C4-2B (cell line): ENCODE data around the gene SLC16A14.
"Not testable (repeated sequence)": the region's sequence is repeated elsewhere in the genome, so short reads cannot be mapped to it uniquely, and the experiment has no call there.

Source experiments
- H3K27ac ChIP-seq: fragments of 450-650 bp; 2 replicates; pipeline ENCODE4 v1.5.1; 2017
- ZFX ChIP-seq: fragments of 450-650 bp; IDR thresholded peaks from 2 replicates; pipeline ENCODE4 v1.6.1; 2017
- TF ChIP-seq, protein P1 (sequence below): fragments of 450-650 bp; conservative IDR thresholded peaks from 2 replicates; pipeline ENCODE4 v1.5.1; 2017; ENCODE audit warnings: mild to moderate bottlenecking

SLC16A14 gene, protein sequence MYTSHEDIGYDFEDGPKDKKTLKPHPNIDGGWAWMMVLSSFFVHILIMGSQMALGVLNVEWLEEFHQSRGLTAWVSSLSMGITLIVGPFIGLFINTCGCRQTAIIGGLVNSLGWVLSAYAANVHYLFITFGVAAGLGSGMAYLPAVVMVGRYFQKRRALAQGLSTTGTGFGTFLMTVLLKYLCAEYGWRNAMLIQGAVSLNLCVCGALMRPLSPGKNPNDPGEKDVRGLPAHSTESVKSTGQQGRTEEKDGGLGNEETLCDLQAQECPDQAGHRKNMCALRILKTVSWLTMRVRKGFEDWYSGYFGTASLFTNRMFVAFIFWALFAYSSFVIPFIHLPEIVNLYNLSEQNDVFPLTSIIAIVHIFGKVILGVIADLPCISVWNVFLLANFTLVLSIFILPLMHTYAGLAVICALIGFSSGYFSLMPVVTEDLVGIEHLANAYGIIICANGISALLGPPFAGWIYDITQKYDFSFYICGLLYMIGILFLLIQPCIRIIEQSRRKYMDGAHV

GRCh38 chr2:230068651-230069055 lies at the start of gene SLC16A14:
TSS of gene SLC16A14 (minus strand) at chr2:230068924. CDS start at chr2:230059352, 9,572 bp downstream.
- TF ChIP-seq ZFX, result peak; percentile 47; the same call in 1 of the 2 replicates
- TF ChIP-seq, protein P1, sequence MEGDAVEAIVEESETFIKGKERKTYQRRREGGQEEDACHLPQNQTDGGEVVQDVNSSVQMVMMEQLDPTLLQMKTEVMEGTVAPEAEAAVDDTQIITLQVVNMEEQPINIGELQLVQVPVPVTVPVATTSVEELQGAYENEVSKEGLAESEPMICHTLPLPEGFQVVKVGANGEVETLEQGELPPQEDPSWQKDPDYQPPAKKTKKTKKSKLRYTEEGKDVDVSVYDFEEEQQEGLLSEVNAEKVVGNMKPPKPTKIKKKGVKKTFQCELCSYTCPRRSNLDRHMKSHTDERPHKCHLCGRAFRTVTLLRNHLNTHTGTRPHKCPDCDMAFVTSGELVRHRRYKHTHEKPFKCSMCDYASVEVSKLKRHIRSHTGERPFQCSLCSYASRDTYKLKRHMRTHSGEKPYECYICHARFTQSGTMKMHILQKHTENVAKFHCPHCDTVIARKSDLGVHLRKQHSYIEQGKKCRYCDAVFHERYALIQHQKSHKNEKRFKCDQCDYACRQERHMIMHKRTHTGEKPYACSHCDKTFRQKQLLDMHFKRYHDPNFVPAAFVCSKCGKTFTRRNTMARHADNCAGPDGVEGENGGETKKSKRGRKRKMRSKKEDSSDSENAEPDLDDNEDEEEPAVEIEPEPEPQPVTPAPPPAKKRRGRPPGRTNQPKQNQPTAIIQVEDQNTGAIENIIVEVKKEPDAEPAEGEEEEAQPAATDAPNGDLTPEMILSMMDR, result peak; percentile 38
- peak within 1 kb of the TSS; percentile 93 for H3K27ac ChIP-seq

DNA sequence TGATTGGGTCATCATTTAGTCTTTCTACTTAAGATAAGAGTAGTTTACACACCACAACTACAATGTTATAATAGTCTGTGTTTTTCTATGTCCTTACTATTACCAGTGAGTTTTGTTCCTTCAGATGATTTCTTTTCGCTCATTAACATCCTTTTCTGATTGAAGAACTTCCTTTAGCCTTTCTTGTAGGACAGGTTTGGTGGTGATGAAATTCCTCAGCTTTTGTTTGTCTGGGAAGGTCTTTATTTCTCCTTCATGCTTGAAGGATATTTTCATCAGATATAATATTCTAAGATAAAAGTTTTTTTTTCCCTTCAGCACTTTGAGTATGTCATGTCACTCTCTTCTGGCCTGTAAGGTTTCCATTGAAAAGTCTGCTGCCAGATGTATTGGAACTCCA lies 38.0 kb upstream of the SLC16A14 start:
- no peak overlapping the region for H3K27ac ChIP-seq
- TF ChIP-seq, protein P1, result no peak
- no peak for TF ChIP-seq ZFX

- H3K27ac ChIP-seq, result not testable (repeated sequence)
Measured at GRCh38 chr2:230101967-230102366, 33.2 kb upstream of the SLC16A14 start.

DNA sequence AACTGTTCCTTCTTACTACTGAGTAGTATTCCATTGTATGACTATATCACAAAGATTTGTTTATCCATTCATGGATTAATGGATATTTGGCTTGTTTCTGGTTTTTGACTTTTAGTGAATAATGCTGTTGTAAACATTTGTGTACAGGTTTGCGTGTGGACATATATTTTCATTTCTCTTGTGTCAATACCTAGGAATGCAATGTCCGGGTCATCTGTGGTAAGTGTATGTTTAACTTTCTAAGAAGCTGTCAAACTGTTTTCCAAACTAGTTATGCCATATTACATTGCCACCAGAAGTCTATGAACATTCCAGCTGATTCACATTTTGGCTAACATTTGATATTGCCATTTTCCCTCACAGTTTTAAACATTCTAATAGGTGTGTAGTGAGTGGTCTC lies 29.1 kb upstream of the SLC16A14 start:
- no peak overlapping the region for H3K27ac ChIP-seq
- TF ChIP-seq, protein P1, result no peak
- TF ChIP-seq ZFX, result no peak

DNA sequence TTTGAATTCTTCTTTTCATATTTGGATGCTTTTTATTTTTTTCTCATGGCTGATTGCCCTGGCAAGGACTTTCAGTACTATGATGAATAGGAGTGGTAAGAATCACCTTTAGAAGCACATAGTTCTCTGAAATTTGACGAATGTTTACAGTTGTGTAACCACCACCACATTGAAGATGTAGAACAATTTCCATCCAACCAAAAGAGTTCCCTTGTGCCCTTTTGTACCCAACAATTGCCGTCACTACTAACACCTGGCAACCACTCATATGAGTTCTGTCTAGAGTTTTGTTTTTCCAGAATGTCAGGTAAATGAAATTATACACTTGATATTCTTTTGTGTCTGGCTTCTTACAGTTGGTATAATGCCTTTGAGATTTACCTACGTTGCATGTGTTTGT lies 28.7 kb upstream of the SLC16A14 start:
- TF ChIP-seq ZFX, result no peak
- TF ChIP-seq, protein P1, result no peak
- H3K27ac ChIP-seq, result peak overlapping the region; percentile 67; the same call in 1 of the 2 replicates

GRCh38 chr2:230090967-230091366 lies 22.2 kb upstream of the SLC16A14 start:
- no peak overlapping the region for H3K27ac ChIP-seq
- TF ChIP-seq ZFX, result no peak
- TF ChIP-seq, protein P1, result no peak

DNA sequence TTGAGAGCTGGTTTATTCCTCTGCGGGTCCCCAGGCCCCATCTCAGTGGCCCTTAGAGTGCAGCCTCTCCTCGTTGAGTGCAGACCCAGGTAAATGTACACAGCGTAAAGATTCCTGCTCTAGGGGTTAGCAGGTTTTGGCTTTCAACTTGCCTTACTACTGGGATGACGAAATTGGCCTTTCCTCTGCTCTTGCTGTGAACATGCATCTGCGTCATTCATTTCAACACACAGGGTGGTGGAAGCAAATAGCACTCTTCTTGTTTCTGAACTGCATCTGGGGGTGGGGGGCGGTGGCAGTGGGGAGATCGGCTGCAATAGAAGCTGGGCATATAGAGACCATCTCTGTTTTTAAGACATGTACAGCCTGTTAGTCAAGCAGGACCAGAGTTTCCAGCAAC lies 16.5 kb upstream of the SLC16A14 start:
- H3K27ac ChIP-seq, result no peak overlapping the region
- no peak for TF ChIP-seq ZFX
- TF ChIP-seq, protein P1, result no peak
